Right cardiac atrium (tissue), 5 donors: Measurements from ENCODE around the gene ADD1. TPM values are rescaled to one million over a fixed set of nuclear protein-coding genes. Genes with fewer than 3 reads are reported as not detected.
A peak's percentile ranks its signal among the peaks of the same experiment; 100 is the strongest.

Source experiments
- ATAC-seq, 2 donors: fragments of 200-7000 bp; cut with Tn5 transposase; one replicate each; pipeline versions ENCODE4 v1.8.0 to v1.9.1; 2020; ENCODE audit warnings: moderate library complexity in 2 of 2, mild to moderate bottlenecking in 1 of 2
- DNase-seq, 3 donors: peaks; one replicate each; pipeline ENCODE4 v3.0.0-alpha.2; 2020
- H3K27ac ChIP-seq: one replicate; pipeline ENCODE4 v1.5.1; 2013; ENCODE audit warnings: mild to moderate bottlenecking, low read length, control low read depth, moderate library complexity
- H3K27me3 ChIP-seq: one replicate; pipeline ENCODE4 v1.6.1; 2013; ENCODE audit not compliant: control insufficient read depth, insufficient read depth
- H3K4me1 ChIP-seq: one replicate; pipeline ENCODE4 v1.6.1; 2013; ENCODE audit warnings: low read length; ENCODE audit not compliant: control insufficient read depth, insufficient read depth
- H3K4me3 ChIP-seq: one replicate; pipeline ENCODE4 v1.5.1; 2013; ENCODE audit warnings: low read length, control low read depth
- H3K9me3 ChIP-seq: one replicate; pipeline ENCODE4 v1.6.1; 2013; ENCODE audit warnings: low read length; ENCODE audit not compliant: control insufficient read depth
- WGBS: extraction: QIAGEN DNeasy Blood & Tissue Kit; methylation state at CpG from one replicate; pipeline ENCODE4 v1.1.7; 2013; 5-methylcytosine and 5-hydroxymethylcytosine counted together
- intact Hi-C, 4 donors: fragments of 100-400 bp; cut with DNase I; formaldehyde crosslinking; loops; one replicate each; pipeline versions ENCODE4 v1.11.0 to v1.14.0; 2022 to 2023
- polyA plus RNA-seq: library from polyadenylated mRNA; stranded (reverse); fragments of 200-250 nt; gene quantifications from one replicate; pipeline ENCODE4 v1.2.3, GENCODE V29; 2013
- total RNA-seq, 4 donors: library from RNA; stranded (reverse); fragmentation: NEBNext Ultra II Directional; extraction: Animal tissue kit (Norgen Biotek cat#: 25700); gene quantifications; one replicate each; pipeline ENCODE4 v1.2.1, GENCODE V29; 2021
- donor health status: healthy with polysubstance abuse.
- donor health status: DM: no; HTN: yes; CAD: no.
- donor health status: DM: no; HTN: no; CAD: no.
- donor health status: DM: no; HTN: yes; CAD: no; lungs with severe emphysema.
- donor health status: DM: yes; HTN: yes; CAD: no.

ADD1 gene
- total and polyA plus RNA-seq, 5 donors: 207 to 256 (median 218) TPM

GRCh38 chr4:2839060-2839459, 4.6 kb upstream of the ADD1 start:
- peaks cover 5% of the 10 kb centered on the region for H3K4me1 ChIP-seq

GRCh38 chr4:2842687-2843262, 869 bp upstream of the ADD1 start:
- DNase-seq (no peak), ATAC-seq (peak in 1 of 2 donors; percentile 21)
- no peaks in the 10 kb centered on the region for H3K9me3 ChIP-seq
- intact Hi-C loops: loop anchor here in 2 of 4 donors (10.0 kb wide), 2 partner anchors 78 to 82 kb away; no protein-coding TSS in a partner anchor
- no peaks in the 10 kb centered on the region for H3K4me1 ChIP-seq
- H3K4me3 ChIP-seq: peak overlapping the region; percentile 99
- WGBS: 9% methylated on average over 10 of the region's 10 CpGs
- H3K27me3 ChIP-seq: no peaks in the 10 kb centered on the region
- H3K27ac ChIP-seq: peak overlapping the region; percentile 90

More at GRCh38 chr4:2839060-2839459, 4.6 kb upstream of the ADD1 start:
- Histone ChIP-seq H3K4me3 (no peak overlapping the region), H3K27ac (no peak overlapping the region), H3K9me3 (no peaks in the 10 kb centered on the region), H3K27me3 (no peaks in the 10 kb centered on the region)
- DNase-seq: no peak
- intact Hi-C loops: no loop called here
- no peak for ATAC-seq
- 96% methylated on average over 3 of the region's 3 CpGs for WGBS

GRCh38 chr4:2843941-2844584, 419 bp downstream of the ADD1 start:
- intact Hi-C loops: loop anchor here in 2 of 4 donors (10.0 kb wide), 2 partner anchors 79 to 81 kb away; no protein-coding TSS in a partner anchor
- Histone ChIP-seq H3K4me3 (peak overlapping the region; percentile 99), H3K4me1 (no peaks in the 10 kb centered on the region), H3K9me3 (no peaks in the 10 kb centered on the region), H3K27ac (peak overlapping the region; percentile 79), H3K27me3 (no peaks in the 10 kb centered on the region)
- peak; percentile 8 to 15 for ATAC-seq
- under 1% methylated on average over 71 of the region's 74 CpGs for WGBS
- DNase-seq: peak; percentile 62 to 85 (median 82)

GRCh38 chr4:2846172-2846571, 2.5 kb downstream of the ADD1 start:
- peaks cover 2% of the 10 kb centered on the region for H3K4me1 ChIP-seq

GRCh38 chr4:2847302-2847871, 3.7 kb downstream of the ADD1 start:
- Histone ChIP-seq H3K4me3 (no peak overlapping the region), H3K9me3 (no peaks in the 10 kb centered on the region), H3K27ac (no peak overlapping the region), H3K4me1 (peaks cover 5% of the 10 kb centered on the region), H3K27me3 (no peaks in the 10 kb centered on the region)
- 86% methylated on average over 11 of the region's 11 CpGs for WGBS
- ATAC-seq: no peak
- no peak for DNase-seq
- intact Hi-C loops: loop anchor here in 2 of 4 donors (10.0 kb wide), 2 partner anchors 77 to 83 kb away; no protein-coding TSS in a partner anchor

More at GRCh38 chr4:2846172-2846571, 2.5 kb downstream of the ADD1 start:
- Histone ChIP-seq H3K9me3 (no peaks in the 10 kb centered on the region), H3K27ac (no peak overlapping the region), H3K4me3 (no peak overlapping the region), H3K27me3 (no peaks in the 10 kb centered on the region)
- intact Hi-C loops: loop anchor here in 2 of 4 donors (10.0 kb wide), 2 partner anchors 79 to 81 kb away; no protein-coding TSS in a partner anchor
- WGBS: 82% methylated on average over 2 of the region's 2 CpGs
- DNase-seq: no peak
- ATAC-seq: no peak

GRCh38 chr4:2848449-2848848, 4.8 kb downstream of the ADD1 start:
- intact Hi-C loops: loop anchor here in 2 of 4 donors (10.0 kb wide), 2 partner anchors 76 to 84 kb away; no protein-coding TSS in a partner anchor
- ATAC-seq: no peak

DNA sequence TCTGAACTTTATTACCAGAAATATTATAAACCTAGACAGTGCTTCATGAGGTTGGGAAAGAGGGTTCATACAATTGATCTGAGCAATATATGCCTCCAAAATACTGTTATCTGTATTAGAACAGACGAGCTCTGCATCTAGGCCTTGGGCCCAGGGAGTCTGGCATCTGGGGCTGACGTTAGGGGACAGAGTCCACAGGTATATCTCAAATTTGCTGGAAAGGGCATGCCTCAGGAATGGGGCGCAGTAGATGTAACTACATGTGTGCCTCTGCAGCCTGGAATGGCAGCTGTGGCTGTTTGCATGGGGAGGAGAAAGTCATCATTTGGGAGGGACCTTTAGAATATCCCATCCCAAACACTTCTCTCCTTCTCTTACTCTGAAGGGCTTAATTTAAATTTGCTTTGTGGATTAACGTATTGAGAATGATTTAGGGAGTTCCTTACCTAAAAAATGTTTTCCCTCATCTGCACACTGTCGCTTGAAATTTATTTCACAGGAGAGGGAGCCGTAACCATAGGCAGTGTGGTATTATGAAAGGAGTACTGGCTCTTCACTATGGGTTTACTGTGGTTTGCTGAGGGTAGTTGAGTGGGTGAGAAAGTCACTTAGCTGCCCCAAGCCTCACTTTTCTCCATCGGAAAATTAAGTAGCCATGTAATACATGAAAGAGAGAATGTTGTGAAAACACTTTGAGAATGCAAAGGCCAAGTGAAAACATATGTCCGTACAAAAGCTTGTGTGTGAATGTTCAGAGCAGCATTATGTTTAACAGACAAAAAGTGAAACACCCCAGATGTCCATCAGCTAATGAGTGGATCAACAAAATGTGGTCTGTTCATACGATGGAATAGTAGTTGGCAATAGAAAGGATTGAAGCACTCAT, 5.9 kb downstream of the ADD1 start:
- intact Hi-C loops: loop anchor here in 2 of 4 donors (10.0 kb wide), 2 partner anchors 75 to 85 kb away; no protein-coding TSS in a partner anchor
- ATAC-seq: no peak
- DNase-seq: no peak
- Histone ChIP-seq H3K27me3 (no peaks in the 10 kb centered on the region), H3K4me1 (peaks cover 5% of the 10 kb centered on the region), H3K9me3 (no peaks in the 10 kb centered on the region), H3K27ac (no peak overlapping the region), H3K4me3 (no peak overlapping the region)
- WGBS: 52% methylated on average over 9 of the region's 9 CpGs

More at GRCh38 chr4:2848449-2848848, 4.8 kb downstream of the ADD1 start:
- no peak for DNase-seq
- H3K9me3 ChIP-seq: no peaks in the 10 kb centered on the region
- WGBS: 84% methylated on average over 2 of the region's 2 CpGs
- H3K27me3 ChIP-seq: no peaks in the 10 kb centered on the region
- no peak overlapping the region for H3K27ac ChIP-seq
- peaks cover 5% of the 10 kb centered on the region for H3K4me1 ChIP-seq
- no peak overlapping the region for H3K4me3 ChIP-seq

DNA sequence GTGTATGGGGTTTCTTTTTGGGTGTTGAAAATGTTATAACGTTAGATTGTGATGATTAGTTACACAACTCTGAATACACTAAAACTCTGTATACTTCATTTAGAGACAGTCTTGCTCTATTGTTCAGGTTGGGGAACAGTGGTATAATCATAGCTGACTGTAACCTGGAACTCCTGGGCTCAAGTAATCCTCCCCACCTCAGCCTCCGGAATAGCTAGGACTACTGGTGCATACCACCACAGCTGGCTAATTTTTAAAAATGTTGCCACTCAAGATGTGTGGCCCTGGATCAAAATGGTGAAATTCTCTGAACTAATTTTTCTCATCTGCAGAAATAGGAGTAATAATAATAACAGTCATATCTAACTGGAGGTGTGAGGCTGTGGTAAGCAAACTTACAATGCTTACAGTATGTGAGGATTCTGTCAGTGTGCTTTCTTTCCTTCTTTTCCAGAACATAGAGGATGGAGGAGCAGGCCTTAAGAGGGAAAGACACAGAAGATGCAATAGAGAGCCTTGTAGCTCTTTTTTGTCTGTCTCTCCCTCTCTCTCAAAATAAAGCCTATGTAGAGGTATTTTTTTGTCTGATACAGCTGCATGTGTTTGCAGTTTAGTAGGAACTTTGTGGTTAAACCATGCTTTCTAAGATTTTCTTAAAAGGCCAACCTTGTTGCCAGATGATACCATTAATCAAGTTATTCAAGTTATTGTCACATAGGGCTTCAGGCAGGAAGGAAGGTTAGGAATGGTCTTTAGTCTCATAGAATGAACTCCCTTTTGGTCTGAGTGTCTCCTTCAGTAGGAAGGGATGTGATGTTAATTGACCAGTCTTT, 7.5 kb downstream of the ADD1 start:
- Histone ChIP-seq H3K4me1 (peaks cover 7% of the 10 kb centered on the region), H3K27ac (no peak overlapping the region), H3K4me3 (no peak overlapping the region), H3K27me3 (no peaks in the 10 kb centered on the region), H3K9me3 (no peaks in the 10 kb centered on the region)
- DNase-seq (no peak), ATAC-seq (no peak)
- WGBS: 69% methylated on average over 2 of the region's 2 CpGs
- intact Hi-C loops: no loop called here

DNA sequence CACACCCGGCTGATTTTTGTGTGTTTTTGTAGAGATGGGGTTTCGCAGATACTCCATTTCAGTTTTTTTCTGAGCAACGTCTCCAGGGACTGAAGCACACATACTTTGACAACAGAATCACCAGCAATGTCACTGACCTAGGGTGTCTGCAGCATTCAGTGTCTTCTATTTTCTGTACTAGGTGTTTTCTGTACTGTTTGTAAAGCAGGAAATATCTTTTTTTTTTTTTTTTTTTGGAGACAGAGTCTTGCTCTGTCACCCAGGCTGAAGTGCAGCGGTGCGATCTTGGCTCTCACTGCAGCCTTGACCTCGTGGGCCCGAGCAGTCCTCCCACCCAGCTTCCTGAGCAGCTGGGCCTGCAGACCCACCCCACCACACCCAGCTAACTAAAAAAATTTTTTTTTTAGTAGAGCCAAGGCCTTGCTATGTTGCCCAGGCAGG, 8.9 kb downstream of the ADD1 start:
- Histone ChIP-seq H3K9me3 (no peaks in the 10 kb centered on the region), H3K27me3 (no peaks in the 10 kb centered on the region), H3K27ac (peak overlapping the region; percentile 81), H3K4me1 (peaks cover 7% of the 10 kb centered on the region), H3K4me3 (no peak overlapping the region)
- ATAC-seq (peak; percentile 88 to 94), DNase-seq (peak; percentile 63 to 81 (median 77))
- 25% methylated on average over 7 of the region's 7 CpGs for WGBS
- intact Hi-C loops: no loop called here

GRCh38 chr4:2855584-2855983, 11.9 kb downstream of the ADD1 start:
- no peak overlapping the region for H3K4me3 ChIP-seq
- DNase-seq: no peak
- 94% methylated on average over 5 of the region's 5 CpGs for WGBS
- H3K27ac ChIP-seq: no peak overlapping the region
- ATAC-seq: no peak
- no peaks in the 10 kb centered on the region for H3K27me3 ChIP-seq
- intact Hi-C loops: no loop called here
- H3K9me3 ChIP-seq: no peaks in the 10 kb centered on the region
- peaks cover 6% of the 10 kb centered on the region for H3K4me1 ChIP-seq
